A673 (cell line): Measurements from ENCODE around the gene KCNIP4. TPM values are rescaled to one million over a fixed set of nuclear protein-coding genes. Genes with fewer than 3 reads are reported as not detected.

Experiments
- BruUV-seq: library from RNA; stranded (reverse); fragments of 400-500 nt; replicated peaks from 2 replicates; lab custom pipeline; 2021; lab: Mats Ljungman, UMichigan
- CTCF ChIA-PET: fragments of 300-600 bp; sonication (Branson Sonifier 250); formaldehyde crosslinking; loops from one replicate; lab custom pipeline; 2022; ENCODE audit warnings: antibody characterized with exemption; lab: Charles Lee
- POLR2A ChIA-PET: fragments of 300-600 bp; sonication (Branson Sonifier 250); formaldehyde crosslinking; loops from one replicate; lab custom pipeline; 2022; ENCODE audit warnings: antibody characterized with exemption; ENCODE audit not compliant: low non-redundant PET; lab: Charles Lee
- DNase-seq: peaks from one replicate; pipeline ENCODE4 v3.0.0-alpha.2; 2015; ENCODE audit warnings: low spot score
- H3K27ac ChIP-seq: fragments of 200-600 bp; sonication (generic); 2 replicates; pipeline ENCODE4 v1.5.1; 2016; ENCODE audit warnings: mixed run types, low read depth, mild to moderate bottlenecking, mixed read lengths, antibody characterized with exemption, low read length; ENCODE audit not compliant: poor library complexity, severe bottlenecking
- H3K27me3 ChIP-seq: fragments of 200-600 bp; sonication (generic); replicated peaks from 2 replicates; pipeline ENCODE4 v1.6.1; 2017; ENCODE audit warnings: mixed run types, low read depth, mild to moderate bottlenecking, mixed read lengths, antibody characterized with exemption, low read length; ENCODE audit not compliant: insufficient read depth, poor library complexity
- H3K36me3 ChIP-seq: fragments of 200-600 bp; sonication (generic); 2 replicates; pipeline ENCODE4 v1.6.1; 2016; ENCODE audit warnings: mixed run types, mild to moderate bottlenecking, mixed read lengths, antibody characterized with exemption, low read length; ENCODE audit not compliant: insufficient read depth, poor library complexity, severe bottlenecking
- H3K4me1 ChIP-seq: fragments of 200-600 bp; sonication (generic); 2 replicates; pipeline ENCODE4 v1.6.1; 2017; ENCODE audit warnings: mixed run types, mild to moderate bottlenecking, mixed read lengths, antibody characterized with exemption, low read length; ENCODE audit not compliant: insufficient read depth, poor library complexity, severe bottlenecking
- H3K4me3 ChIP-seq: fragments of 200-600 bp; sonication (generic); 2 replicates; pipeline ENCODE4 v1.5.1; 2016; ENCODE audit warnings: low read depth, mixed run types, mild to moderate bottlenecking, mixed read lengths, low read length; ENCODE audit not compliant: poor library complexity, severe bottlenecking
- H3K9me3 ChIP-seq: fragments of 200-600 bp; sonication (generic); 2 replicates; pipeline ENCODE4 v1.6.1; 2016; ENCODE audit warnings: mixed run types, low read depth, mild to moderate bottlenecking, mixed read lengths, antibody characterized with exemption, low read length; ENCODE audit not compliant: poor library complexity, severe bottlenecking
- CTCF ChIP-seq: fragments of 300-800, 200-600 bp; sonication (generic); conservative IDR thresholded peaks from 2 replicates; pipeline ENCODE4 v1.5.1; 2017; ENCODE audit warnings: low read depth, mild to moderate bottlenecking, antibody characterized with exemption, low read length, moderate library complexity, mixed read lengths
- EZH2 ChIP-seq: fragments of 200-600 bp; sonication (generic); IDR thresholded peaks from 2 replicates; pipeline ENCODE4 v1.6.1; 2017; ENCODE audit warnings: borderline replicate concordance, low read depth, mild to moderate bottlenecking, mixed read lengths, antibody characterized with exemption, low read length; ENCODE audit not compliant: poor library complexity, severe bottlenecking
- intact Hi-C: fragments of 100-400 bp; cut with micrococcal nuclease; formaldehyde crosslinking; loops from one replicate; pipeline ENCODE4 v1.10.0; 2022; ENCODE audit not compliant: unreplicated experiment
- total RNA-seq: library from RNA; stranded (reverse); gene quantifications from 2 replicates; pipeline ENCODE4 v1.2.3, GENCODE V29; 2021

KCNIP4 gene
- total RNA-seq, 1 experiment from 2014 or later = not detected

DNA sequence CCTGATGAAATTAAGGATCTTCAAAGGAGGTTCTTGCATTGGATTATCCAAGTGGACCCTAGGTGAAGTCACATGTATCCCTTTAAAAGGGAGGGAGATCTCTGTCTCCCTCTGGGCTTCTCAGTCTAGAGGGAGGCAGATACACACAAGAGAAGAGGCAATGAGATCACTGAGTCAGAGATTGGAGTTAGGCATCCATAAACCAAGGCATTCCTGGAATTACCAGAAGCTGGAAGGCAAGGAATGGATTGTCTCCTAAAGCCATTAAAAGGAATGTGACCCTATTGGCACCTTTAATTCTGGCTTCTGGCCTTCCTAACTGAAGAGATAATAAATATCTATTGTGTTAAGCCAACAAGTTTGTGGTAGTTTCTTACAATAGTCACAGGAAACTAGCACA, 865.2 kb downstream of the KCNIP4 start:
- no TSS peak for BruUV-seq

DNA sequence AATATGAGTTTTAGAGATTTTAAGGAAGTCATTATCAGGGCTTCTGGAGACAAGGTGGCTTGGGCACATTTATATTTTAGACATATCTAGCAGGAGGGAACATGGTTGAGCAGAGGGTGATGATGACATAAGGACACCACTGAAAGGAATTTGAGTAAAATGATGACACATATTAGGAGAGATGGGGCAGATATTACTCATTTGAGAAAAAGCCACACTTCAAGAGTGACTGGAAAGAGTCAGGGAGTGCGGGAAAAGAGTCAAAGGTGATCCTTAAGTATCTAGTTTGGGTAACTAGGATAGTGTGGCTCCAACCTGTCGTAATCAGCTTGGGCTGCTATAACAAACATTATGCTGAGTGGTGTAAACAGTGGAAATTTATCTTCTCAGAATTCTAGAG, 870.6 kb downstream of the KCNIP4 start:
- intact Hi-C loops = no loop called here
- Histone ChIP-seq H3K27ac (no peak overlapping the region), H3K4me1 (no peaks in the 10 kb centered on the region), H3K9me3 (no peaks in the 10 kb centered on the region), H3K36me3 (no peaks in the 10 kb centered on the region), H3K27me3 (no peaks in the 10 kb centered on the region), H3K4me3 (no peak overlapping the region)
- BruUV-seq = no TSS peak
- ChIA-PET CTCF (no interaction called here), POLR2A (no interaction called here)
- no peak for TF ChIP-seq CTCF
- no peak for TF ChIP-seq EZH2
- no peak for DNase-seq

More for the DNA sequence above, 865.2 kb downstream of the KCNIP4 start:
- no peaks in the 10 kb centered on the region for H3K4me1 ChIP-seq
- DNase-seq = no peak
- TF ChIP-seq EZH2 = no peak
- TF ChIP-seq CTCF = no peak
- H3K9me3 ChIP-seq = no peaks in the 10 kb centered on the region
- no peaks in the 10 kb centered on the region for H3K36me3 ChIP-seq
- ChIA-PET CTCF (no interaction called here), POLR2A (no interaction called here)
- H3K4me3 ChIP-seq = no peak overlapping the region
- no peak overlapping the region for H3K27ac ChIP-seq
- intact Hi-C loops = no loop called here
- no peaks in the 10 kb centered on the region for H3K27me3 ChIP-seq

DNA sequence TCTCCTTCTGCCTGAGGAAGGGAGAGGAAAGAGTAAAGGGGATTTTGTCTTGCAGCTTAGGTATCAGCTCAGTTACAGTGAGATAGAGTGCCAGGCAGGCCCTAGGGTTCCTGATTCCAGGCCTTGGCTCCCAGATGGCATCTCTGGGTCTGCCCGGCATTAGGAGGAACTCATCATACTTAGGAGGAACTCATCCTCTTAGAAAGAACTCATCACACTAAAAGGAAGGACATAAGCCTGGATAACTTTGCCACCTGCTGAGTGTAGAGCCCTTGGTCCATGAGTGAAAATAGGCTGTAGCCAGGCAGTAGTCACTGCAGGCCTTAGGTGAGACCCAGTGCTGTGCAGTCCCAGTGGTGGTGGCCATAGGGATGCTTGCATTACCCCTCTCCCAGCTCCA, 881.2 kb downstream of the KCNIP4 start:
- POLR2A ChIA-PET = no interaction called here
- BruUV-seq = no TSS peak
- intact Hi-C loops = no loop called here

More for the DNA sequence above, 881.2 kb downstream of the KCNIP4 start:
- Histone ChIP-seq H3K4me1 (no peaks in the 10 kb centered on the region), H3K27ac (no peak overlapping the region), H3K9me3 (no peaks in the 10 kb centered on the region), H3K4me3 (no peak overlapping the region), H3K27me3 (no peaks in the 10 kb centered on the region), H3K36me3 (no peaks in the 10 kb centered on the region)
- no peak for DNase-seq
- TF ChIP-seq EZH2 = no peak
- no peak for TF ChIP-seq CTCF
- CTCF ChIA-PET = no interaction called here
